GM18870 (cell line): Measurements from ENCODE around the gene ARHGAP42.
"Not testable (repeated sequence)": the region's sequence is repeated elsewhere in the genome, so short reads cannot be mapped to it uniquely, and the experiment has no call there.

Experiments used
- ATAC-seq: cut with Tn5 transposase; IDR thresholded peaks from one replicate; pipeline ENCODE4 v1.9.1; 2021; ENCODE audit warnings: moderate library complexity; ENCODE audit not compliant: unreplicated experiment

ARHGAP42 gene

GRCh38 chr11:101010899-101011298 is 323.8 kb downstream of the ARHGAP42 start:
- ATAC-seq = no peak

- no peak for ATAC-seq
Observed at GRCh38 chr11:101011881-101012280, 324.8 kb downstream of the ARHGAP42 start.

GRCh38 chr11:101013702-101014101 is 326.6 kb downstream of the ARHGAP42 start:
- not testable (repeated sequence) for ATAC-seq

- ATAC-seq = no peak
Observed at GRCh38 chr11:101014600-101015285, 327.7 kb downstream of the ARHGAP42 start.

GRCh38 chr11:101019870-101020269 is 332.8 kb downstream of the ARHGAP42 start:
- no peak for ATAC-seq

GRCh38 chr11:101022256-101022655 is 335.2 kb downstream of the ARHGAP42 start:
- ATAC-seq = no peak

GRCh38 chr11:101028644-101029043 is 341.6 kb downstream of the ARHGAP42 start:
- no peak for ATAC-seq

- ATAC-seq = no peak
Observed at GRCh38 chr11:101030015-101030414, 342.9 kb downstream of the ARHGAP42 start.

- ATAC-seq = peak; percentile 59
Observed at GRCh38 chr11:101030692-101031091, 343.6 kb downstream of the ARHGAP42 start.

GRCh38 chr11:101031713-101032112 is 344.6 kb downstream of the ARHGAP42 start:
- no peak for ATAC-seq

- no peak for ATAC-seq
Observed at GRCh38 chr11:101032991-101033390, 345.9 kb downstream of the ARHGAP42 start.

- no peak for ATAC-seq
Observed at GRCh38 chr11:101034076-101034475, 347.0 kb downstream of the ARHGAP42 start.

- ATAC-seq = no peak
Observed at GRCh38 chr11:101035872-101036271, 348.8 kb downstream of the ARHGAP42 start.
